Measurements from ENCODE around the gene HOMEZ.

HOMEZ gene

GRCh38 chr14:23259426-23259825, 26.5 kb downstream of the HOMEZ start:
- ChIA-PET POLR2A (interaction anchor here (0.6 kb wide), 1 partner anchor 183 kb away, joined by 3 read pairs; no protein-coding TSS in a partner anchor), CTCF (interaction anchor here (0.6 to 1.2 kb wide), 2 partner anchors 35 to 72 kb away, joined by 4 read pairs; no protein-coding TSS in a partner anchor)
- H3K4me1 ChIP-seq (ENCODE audit: control insufficient read depth, insufficient read depth, low read length) = no peaks in the 10 kb centered on the region
- no peaks in the 10 kb centered on the region for H3K9me3 ChIP-seq (ENCODE audit: control insufficient read depth, insufficient read depth, low read depth, low read length)
- H3K36me3 ChIP-seq (ENCODE audit: control insufficient read depth in 2 of 2, insufficient read depth in 1 of 2, low read length in 2 of 2) = no peaks in the 10 kb centered on the region
- no peak overlapping the region for H3K4me3 ChIP-seq (ENCODE audit: low read depth, low read length)
- H3K27ac ChIP-seq (ENCODE audit: extremely low read depth, low read depth, low read length) = no peak overlapping the region
- TF ChIP-seq ZNF792 (tag by site-specific recombination; IDR thresholded peaks at IDR 0.05) (no peak), ZNF335 (tag by site-specific recombination; conservative IDR thresholded peaks at IDR 0.05) (no peak), ZNF501 (tag by site-specific recombination; IDR thresholded peaks at IDR 0.05) (no peak), ZNF175 (tag by site-specific recombination; IDR thresholded peaks at IDR 0.05) (no peak), ZBTB1 (tag by site-specific recombination; IDR thresholded peaks at IDR 0.05) (no peak), KLF7 (tag by site-specific recombination; IDR thresholded peaks at IDR 0.05; ENCODE audit: borderline replicate concordance) (no peak)
- TF ChIP-seq, protein P1, sequence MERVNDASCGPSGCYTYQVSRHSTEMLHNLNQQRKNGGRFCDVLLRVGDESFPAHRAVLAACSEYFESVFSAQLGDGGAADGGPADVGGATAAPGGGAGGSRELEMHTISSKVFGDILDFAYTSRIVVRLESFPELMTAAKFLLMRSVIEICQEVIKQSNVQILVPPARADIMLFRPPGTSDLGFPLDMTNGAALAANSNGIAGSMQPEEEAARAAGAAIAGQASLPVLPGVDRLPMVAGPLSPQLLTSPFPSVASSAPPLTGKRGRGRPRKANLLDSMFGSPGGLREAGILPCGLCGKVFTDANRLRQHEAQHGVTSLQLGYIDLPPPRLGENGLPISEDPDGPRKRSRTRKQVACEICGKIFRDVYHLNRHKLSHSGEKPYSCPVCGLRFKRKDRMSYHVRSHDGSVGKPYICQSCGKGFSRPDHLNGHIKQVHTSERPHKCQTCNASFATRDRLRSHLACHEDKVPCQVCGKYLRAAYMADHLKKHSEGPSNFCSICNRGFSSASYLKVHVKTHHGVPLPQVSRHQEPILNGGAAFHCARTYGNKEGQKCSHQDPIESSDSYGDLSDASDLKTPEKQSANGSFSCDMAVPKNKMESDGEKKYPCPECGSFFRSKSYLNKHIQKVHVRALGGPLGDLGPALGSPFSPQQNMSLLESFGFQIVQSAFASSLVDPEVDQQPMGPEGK (tag by site-specific recombination; IDR thresholded peaks at IDR 0.05) = no peak

GRCh38 chr14:23258256-23258655, 27.7 kb downstream of the HOMEZ start:
- Histone ChIP-seq H3K36me3 (ENCODE audit: control insufficient read depth in 2 of 2, insufficient read depth in 1 of 2, low read length in 2 of 2) (no peaks in the 10 kb centered on the region), H3K9me3 (ENCODE audit: control insufficient read depth, insufficient read depth, low read depth, low read length) (no peaks in the 10 kb centered on the region), H3K4me1 (ENCODE audit: control insufficient read depth, insufficient read depth, low read length) (no peaks in the 10 kb centered on the region), H3K4me3 (ENCODE audit: low read depth, low read length) (no peak overlapping the region), H3K27ac (ENCODE audit: extremely low read depth, low read depth, low read length) (no peak overlapping the region)
- ChIA-PET CTCF (interaction anchor here (0.6 to 2.5 kb wide), 3 partner anchors 137 to 830 kb away, joined by 3 to 10 read pairs (median 3); no protein-coding TSS in a partner anchor), POLR2A (no interaction called here)
- TF ChIP-seq, protein P2, sequence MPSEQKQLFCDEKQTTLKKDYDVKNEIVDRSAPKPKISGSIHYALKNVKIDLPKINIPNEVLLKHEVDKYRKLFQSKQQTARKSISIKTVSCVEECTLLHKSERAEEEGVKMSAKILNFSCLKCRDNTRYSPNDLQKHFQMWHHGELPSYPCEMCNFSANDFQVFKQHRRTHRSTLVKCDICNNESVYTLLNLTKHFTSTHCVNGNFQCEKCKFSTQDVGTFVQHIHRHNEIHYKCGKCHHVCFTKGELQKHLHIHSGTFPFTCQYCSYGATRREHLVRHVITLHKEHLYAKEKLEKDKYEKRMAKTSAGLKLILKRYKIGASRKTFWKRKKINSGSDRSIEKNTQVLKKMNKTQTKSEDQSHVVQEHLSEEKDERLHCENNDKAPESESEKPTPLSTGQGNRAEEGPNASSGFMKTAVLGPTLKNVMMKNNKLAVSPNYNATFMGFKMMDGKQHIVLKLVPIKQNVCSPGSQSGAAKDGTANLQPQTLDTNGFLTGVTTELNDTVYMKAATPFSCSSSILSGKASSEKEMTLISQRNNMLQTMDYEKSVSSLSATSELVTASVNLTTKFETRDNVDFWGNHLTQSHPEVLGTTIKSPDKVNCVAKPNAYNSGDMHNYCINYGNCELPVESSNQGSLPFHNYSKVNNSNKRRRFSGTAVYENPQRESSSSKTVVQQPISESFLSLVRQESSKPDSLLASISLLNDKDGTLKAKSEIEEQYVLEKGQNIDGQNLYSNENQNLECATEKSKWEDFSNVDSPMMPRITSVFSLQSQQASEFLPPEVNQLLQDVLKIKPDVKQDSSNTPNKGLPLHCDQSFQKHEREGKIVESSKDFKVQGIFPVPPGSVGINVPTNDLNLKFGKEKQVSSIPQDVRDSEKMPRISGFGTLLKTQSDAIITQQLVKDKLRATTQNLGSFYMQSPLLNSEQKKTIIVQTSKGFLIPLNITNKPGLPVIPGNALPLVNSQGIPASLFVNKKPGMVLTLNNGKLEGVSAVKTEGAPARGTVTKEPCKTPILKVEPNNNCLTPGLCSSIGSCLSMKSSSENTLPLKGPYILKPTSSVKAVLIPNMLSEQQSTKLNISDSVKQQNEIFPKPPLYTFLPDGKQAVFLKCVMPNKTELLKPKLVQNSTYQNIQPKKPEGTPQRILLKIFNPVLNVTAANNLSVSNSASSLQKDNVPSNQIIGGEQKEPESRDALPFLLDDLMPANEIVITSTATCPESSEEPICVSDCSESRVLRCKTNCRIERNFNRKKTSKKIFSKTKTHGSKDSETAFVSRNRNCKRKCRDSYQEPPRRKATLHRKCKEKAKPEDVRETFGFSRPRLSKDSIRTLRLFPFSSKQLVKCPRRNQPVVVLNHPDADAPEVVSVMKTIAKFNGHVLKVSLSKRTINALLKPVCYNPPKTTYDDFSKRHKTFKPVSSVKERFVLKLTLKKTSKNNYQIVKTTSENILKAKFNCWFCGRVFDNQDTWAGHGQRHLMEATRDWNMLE (tag by site-specific recombination; conservative IDR thresholded peaks at IDR 0.05; ENCODE audit: low read depth) = no peak

- ChIA-PET CTCF (interaction anchor here (1.0 kb wide), 1 partner anchor 47 kb away, joined by 4 read pairs; no protein-coding TSS in a partner anchor), POLR2A (no interaction called here)
- H3K4me3 ChIP-seq (ENCODE audit: low read depth, low read length) = no peak overlapping the region
- H3K27ac ChIP-seq (ENCODE audit: extremely low read depth, low read depth, low read length) = no peak overlapping the region
- no peak for TF ChIP-seq ZBTB6 (tag by site-specific recombination; IDR thresholded peaks at IDR 0.05)
- no peak for TF ChIP-seq ZNF248 (tag by site-specific recombination; IDR thresholded peaks at IDR 0.05)
- no peak for TF ChIP-seq SCRT2 (tag by site-specific recombination; IDR thresholded peaks at IDR 0.05)
- TF ChIP-seq ZBTB21 (tag by site-specific recombination; IDR thresholded peaks at IDR 0.05) = no peak
- no peak for TF ChIP-seq ZNF610 (tag by site-specific recombination; IDR thresholded peaks at IDR 0.05; ENCODE audit: borderline replicate concordance)
- TF ChIP-seq SP2 (tag by site-specific recombination; IDR thresholded peaks at IDR 0.05) = no peak
- no peaks in the 10 kb centered on the region for H3K4me1 ChIP-seq (ENCODE audit: control insufficient read depth, insufficient read depth, low read length)
- H3K9me3 ChIP-seq (ENCODE audit: control insufficient read depth, insufficient read depth, low read depth, low read length) = no peaks in the 10 kb centered on the region
- no peaks in the 10 kb centered on the region for H3K36me3 ChIP-seq (ENCODE audit: control insufficient read depth in 2 of 2, insufficient read depth in 1 of 2, low read length in 2 of 2)
These were observed 33.3 kb downstream of the HOMEZ start for GRCh38 chr14:23252420-23253333.
